ENCODE results near the gene FABP3. TPM values are rescaled to one million over a fixed set of nuclear protein-coding genes. Genes with fewer than 3 reads are reported as not detected.

The FABP3 gene
- total RNA-seq, 1 donor from 2014 or later = 1.1 TPM

GRCh38 chr1:31336687-31337467 lies 36.0 kb downstream of the FABP3 start:
- TF ChIP-seq CTCF (IDR thresholded peaks at IDR 0.05; ENCODE audit: unreplicated experiment) = no peak
- no peak overlapping the region for H3K27ac Mint-ChIP-seq (ENCODE audit: unreplicated experiment)
- H3K27me3 Mint-ChIP-seq (ENCODE audit: unreplicated experiment) = no peaks in the 10 kb centered on the region
- H3K4me3 Mint-ChIP-seq (ENCODE audit: unreplicated experiment) = no peak overlapping the region
- H3K4me1 Mint-ChIP-seq (ENCODE audit: unreplicated experiment) = no peaks in the 10 kb centered on the region
- no peaks in the 10 kb centered on the region for H3K9me3 Mint-ChIP-seq (ENCODE audit: unreplicated experiment)
- no peaks in the 10 kb centered on the region for H3K36me3 Mint-ChIP-seq (ENCODE audit: low read depth, unreplicated experiment)
- no peak for DNase-seq (ENCODE audit: low spot score)

GRCh38 chr1:31335007-31335406 lies 37.9 kb downstream of the FABP3 start:
- no peak for DNase-seq (ENCODE audit: low spot score)
- Mint-ChIP-seq H3K4me1 (ENCODE audit: unreplicated experiment) (no peaks in the 10 kb centered on the region), H3K27ac (ENCODE audit: unreplicated experiment) (no peak overlapping the region)

GRCh38 chr1:31327381-31327780 lies 45.5 kb downstream of the FABP3 start:
- H3K4me1 Mint-ChIP-seq (ENCODE audit: unreplicated experiment) = no peaks in the 10 kb centered on the region
- no peak for TF ChIP-seq CTCF (IDR thresholded peaks at IDR 0.05; ENCODE audit: unreplicated experiment)

More at GRCh38 chr1:31335007-31335406, 37.9 kb downstream of the FABP3 start:
- no peak overlapping the region for H3K4me3 Mint-ChIP-seq (ENCODE audit: unreplicated experiment)
- H3K27me3 Mint-ChIP-seq (ENCODE audit: unreplicated experiment) = no peaks in the 10 kb centered on the region
- no peaks in the 10 kb centered on the region for H3K9me3 Mint-ChIP-seq (ENCODE audit: unreplicated experiment)
- peak; percentile 48 for TF ChIP-seq CTCF (IDR thresholded peaks at IDR 0.05; ENCODE audit: unreplicated experiment)
- H3K36me3 Mint-ChIP-seq (ENCODE audit: low read depth, unreplicated experiment) = no peaks in the 10 kb centered on the region

GRCh38 chr1:31326461-31326860 lies 46.4 kb downstream of the FABP3 start:
- no peaks in the 10 kb centered on the region for H3K4me1 Mint-ChIP-seq (ENCODE audit: unreplicated experiment)
- no peak for TF ChIP-seq CTCF (IDR thresholded peaks at IDR 0.05; ENCODE audit: unreplicated experiment)
- no peaks in the 10 kb centered on the region for H3K9me3 Mint-ChIP-seq (ENCODE audit: unreplicated experiment)
- H3K36me3 Mint-ChIP-seq (ENCODE audit: low read depth, unreplicated experiment) = no peaks in the 10 kb centered on the region
- DNase-seq (ENCODE audit: low spot score) = no peak
- no peak overlapping the region for H3K4me3 Mint-ChIP-seq (ENCODE audit: unreplicated experiment)
- H3K27ac Mint-ChIP-seq (ENCODE audit: unreplicated experiment) = no peak overlapping the region
- no peaks in the 10 kb centered on the region for H3K27me3 Mint-ChIP-seq (ENCODE audit: unreplicated experiment)

More at GRCh38 chr1:31327381-31327780, 45.5 kb downstream of the FABP3 start:
- DNase-seq (ENCODE audit: low spot score) = no peak
- Mint-ChIP-seq H3K27ac (ENCODE audit: unreplicated experiment) (no peak overlapping the region), H3K36me3 (ENCODE audit: low read depth, unreplicated experiment) (no peaks in the 10 kb centered on the region), H3K27me3 (ENCODE audit: unreplicated experiment) (no peaks in the 10 kb centered on the region), H3K9me3 (ENCODE audit: unreplicated experiment) (no peaks in the 10 kb centered on the region), H3K4me3 (ENCODE audit: unreplicated experiment) (no peak overlapping the region)

- no peak for TF ChIP-seq CTCF (IDR thresholded peaks at IDR 0.05; ENCODE audit: unreplicated experiment)
- no peak overlapping the region for H3K4me3 Mint-ChIP-seq (ENCODE audit: unreplicated experiment)
- H3K36me3 Mint-ChIP-seq (ENCODE audit: low read depth, unreplicated experiment) = no peaks in the 10 kb centered on the region
- no peak overlapping the region for H3K27ac Mint-ChIP-seq (ENCODE audit: unreplicated experiment)
- no peaks in the 10 kb centered on the region for H3K9me3 Mint-ChIP-seq (ENCODE audit: unreplicated experiment)
- H3K4me1 Mint-ChIP-seq (ENCODE audit: unreplicated experiment) = no peaks in the 10 kb centered on the region
- no peaks in the 10 kb centered on the region for H3K27me3 Mint-ChIP-seq (ENCODE audit: unreplicated experiment)
- no peak for DNase-seq (ENCODE audit: low spot score)
Measured at GRCh38 chr1:31324992-31325391, 47.9 kb downstream of the FABP3 start.

All from endothelial cell (in vitro differentiated cells).